ENCODE results near the gene TGFBR3. TPM values are rescaled to one million over a fixed set of nuclear protein-coding genes. Genes with fewer than 3 reads are reported as not detected.

TGFBR3 gene
- total and polyA plus RNA-seq, 2 of the 8 experiments (the other 6 are each of a cell fraction or from before 2014, with no cell fraction given): 2.0 to 6.1 TPM

DNA sequence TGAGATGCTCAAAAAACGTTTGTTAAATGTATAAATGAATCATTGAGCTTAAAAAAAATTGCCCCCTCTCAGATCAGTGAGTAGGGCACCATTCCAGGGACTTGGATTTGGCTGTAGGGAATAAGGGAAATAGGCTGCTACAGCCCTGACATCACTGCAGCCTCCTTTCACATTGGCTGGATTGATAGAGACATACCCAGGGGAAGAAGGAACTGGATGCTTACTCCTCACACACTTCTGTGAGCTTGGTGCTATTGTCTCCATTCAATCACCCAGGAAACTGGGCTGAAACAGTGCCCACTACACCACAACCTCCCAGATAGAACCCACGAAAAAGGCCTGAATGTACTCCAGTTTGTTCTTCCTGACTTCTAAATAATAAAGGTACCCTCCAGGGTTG lies 87.2 kb downstream of the TGFBR3 start (continued):
- no peak for TF ChIP-seq RNF2 (IDR thresholded peaks at IDR 0.05; ENCODE audit: borderline replicate concordance, low read depth, low read length, missing control alignments, poor library complexity, severe bottlenecking)

Measured in H1 (cell line).